ENCODE measurements around the gene TMEM114. TPM values are rescaled to one million over a fixed set of nuclear protein-coding genes. Genes with fewer than 3 reads are reported as not detected.

Gene TMEM114
- polyA plus RNA-seq, 2 of the 4 experiments (the other 2 are of a cell fraction), result not detected

GRCh38 chr16:8544406-8544805, 45.9 kb downstream of the TMEM114 start (continued):
- TF ChIP-seq FOXS1 (CRISPR knock-in tag; IDR thresholded peaks at IDR 0.05) (no peak), HEYL (CRISPR knock-in tag; IDR thresholded peaks at IDR 0.05) (no peak), CBX8 (IDR thresholded peaks at IDR 0.05) (no peak), PBX3 (IDR thresholded peaks at IDR 0.05) (no peak), CTCF (IDR thresholded peaks at IDR 0.05) (no peak), CHD4 (IDR thresholded peaks at IDR 0.05; ENCODE audit: borderline replicate concordance) (no peak), RNF2 (IDR thresholded peaks at IDR 0.05; ENCODE audit: borderline replicate concordance, low read depth) (no peak), BHLHE40 (IDR thresholded peaks at IDR 0.05; ENCODE audit: low read depth, low read length) (no peak), JUNB (IDR thresholded peaks at IDR 0.05) (no peak)

- Histone ChIP-seq H3K4me2 (no peak overlapping the region), H3K9me3 (no peaks in the 10 kb centered on the region), H3K4me3 (no peak overlapping the region), H3K4me1 (no peaks in the 10 kb centered on the region), H3K27ac (no peak overlapping the region)
- ChIA-PET POLR2A (no interaction called here), CTCF (no interaction called here)
- no peak for TF ChIP-seq JUNB (IDR thresholded peaks at IDR 0.05)
- TF ChIP-seq ZSCAN20 (CRISPR knock-in tag; IDR thresholded peaks at IDR 0.05), result no peak
- TF ChIP-seq MAX (IDR thresholded peaks at IDR 0.05), result no peak
- TF ChIP-seq SMC3 (IDR thresholded peaks at IDR 0.05), result no peak
- no peak for TF ChIP-seq CBX8 (IDR thresholded peaks at IDR 0.05)
- TF ChIP-seq MYC (IDR thresholded peaks at IDR 0.05; ENCODE audit: borderline replicate concordance, low read length), result no peak
- no peak for TF ChIP-seq E2F6 (IDR thresholded peaks at IDR 0.05; ENCODE audit: borderline replicate concordance, low read depth)
- TF ChIP-seq RNF2 (IDR thresholded peaks at IDR 0.05; ENCODE audit: borderline replicate concordance, low read depth), result no peak
- TF ChIP-seq TP53 (CRISPR knock-in tag; IDR thresholded peaks at IDR 0.05), result no peak
- no peak for TF ChIP-seq HOXA7 (CRISPR knock-in tag; IDR thresholded peaks at IDR 0.05)
- TF ChIP-seq CHD2 (IDR thresholded peaks at IDR 0.05; ENCODE audit: low read length, partially characterized antibody), result no peak
- TF ChIP-seq FOSB (CRISPR knock-in tag; IDR thresholded peaks at IDR 0.05), result no peak
- TF ChIP-seq EP300 (IDR thresholded peaks at IDR 0.05), result no peak
- TF ChIP-seq RAD21 (conservative IDR thresholded peaks at IDR 0.05 in 1 of 2, IDR thresholded peaks at IDR 0.05 in 1 of 2), result no peak
- no peak for TF ChIP-seq PHF8 (IDR thresholded peaks at IDR 0.05; ENCODE audit: borderline replicate concordance, low read depth)
- no peak for TF ChIP-seq ZC3H11A (IDR thresholded peaks at IDR 0.05)
- TF ChIP-seq KDM5A (IDR thresholded peaks at IDR 0.05), result no peak
- no peak for TF ChIP-seq FOSL2 (IDR thresholded peaks at IDR 0.05)
- no peak for TF ChIP-seq FOSL2 (CRISPR knock-in tag; IDR thresholded peaks at IDR 0.05)
- no peak for TF ChIP-seq BHLHE40 (IDR thresholded peaks at IDR 0.05; ENCODE audit: low read depth, low read length)
- TF ChIP-seq NR3C1 (IDR thresholded peaks at IDR 0.05), result no peak
- ATAC-seq, result no peak
- DNase-seq (ENCODE audit: low read depth in 1 of 2, low spot score in 1 of 2), result no peak
- FAIRE-seq, result no peak
- 6% methylated on average over 3 of the region's 3 CpGs for WGBS (ENCODE audit: missing lambda C conversion rate)
Measured at GRCh38 chr16:8543258-8543657, 47.1 kb downstream of the TMEM114 start.

Measured in A549 (cell line).